Lower lobe of right lung (tissue), 2 donors: Measurements from ENCODE around the gene GRIK4. TPM values are rescaled to one million over a fixed set of nuclear protein-coding genes. Genes with fewer than 3 reads are reported as not detected.
"Not testable (repeated sequence)": the region's sequence is repeated elsewhere in the genome, so short reads cannot be mapped to it uniquely, and the experiment has no call there.

Experiments used
- ATAC-seq, 2 donors: fragments of 200-7000 bp; cut with Tn5 transposase; one replicate each; pipeline ENCODE4 v1.9.1; 2020 to 2022; ENCODE audit warnings: mild to moderate bottlenecking in 2 of 2, moderate library complexity in 2 of 2
- DNase-seq: peaks from one replicate; pipeline ENCODE4 v3.0.0-alpha.2; 2020
- H3K27ac ChIP-seq: fragments of 200-600 bp; one replicate; pipeline ENCODE4 v1.8.0; 2022
- H3K27me3 ChIP-seq: fragments of 200-600 bp; one replicate; pipeline ENCODE4 v1.8.0; 2022; ENCODE audit warnings: low read depth
- H3K36me3 ChIP-seq: fragments of 200-600 bp; one replicate; pipeline ENCODE4 v1.8.0; 2022; ENCODE audit warnings: mild to moderate bottlenecking
- H3K4me1 ChIP-seq: fragments of 200-600 bp; one replicate; pipeline ENCODE4 v1.8.0; 2022
- H3K4me3 ChIP-seq: fragments of 200-600 bp; one replicate; pipeline ENCODE4 v1.8.0; 2022; ENCODE audit warnings: mild to moderate bottlenecking
- H3K9me3 ChIP-seq: fragments of 200-600 bp; one replicate; pipeline ENCODE4 v1.8.0; 2022
- intact Hi-C: fragments of 100-400 bp; cut with DNase I; formaldehyde crosslinking; loops from one replicate; pipeline ENCODE4 v1.11.0; 2022
- total RNA-seq: library from RNA; stranded (reverse); fragmentation: NEBNext Ultra II Directional; extraction: Animal tissue kit (Norgen Biotek cat#: 25700); gene quantifications from one replicate; pipeline ENCODE4 v1.2.1, GENCODE V29; 2021
- TF ChIP-seq, protein P1 (sequence below): fragments of 200-600 bp; IDR thresholded peaks from one replicate; pipeline ENCODE4 v1.8.0; 2022; ENCODE audit warnings: antibody characterized with exemption, mild to moderate bottlenecking
- donor health status: DM: no; HTN: yes; CAD: no; lungs with severe emphysema.

GRIK4 gene
- total RNA-seq, 1 donor from 2014 or later, result 2.2 TPM

DNA sequence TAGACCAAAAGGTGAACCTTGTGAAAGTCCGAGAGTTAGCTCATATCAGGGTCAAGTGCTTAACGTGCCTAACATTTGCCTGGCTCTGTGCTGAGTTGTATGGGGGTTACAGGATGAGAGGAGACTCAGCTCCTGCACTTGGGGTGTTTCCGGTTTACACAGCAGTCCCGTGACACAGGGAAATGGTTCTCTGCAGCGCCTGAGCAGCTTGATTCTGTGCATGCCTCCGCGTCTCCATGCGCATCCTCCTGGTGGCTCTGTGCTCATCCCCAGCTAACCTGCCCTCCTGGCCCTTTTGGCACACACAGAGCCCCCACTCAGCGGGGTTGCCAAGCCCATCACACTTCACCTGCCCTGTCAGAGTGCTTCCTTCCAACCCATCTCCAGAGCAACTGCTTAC is 274.0 kb downstream of the GRIK4 start:
- intact Hi-C loops, result no loop called here

DNA sequence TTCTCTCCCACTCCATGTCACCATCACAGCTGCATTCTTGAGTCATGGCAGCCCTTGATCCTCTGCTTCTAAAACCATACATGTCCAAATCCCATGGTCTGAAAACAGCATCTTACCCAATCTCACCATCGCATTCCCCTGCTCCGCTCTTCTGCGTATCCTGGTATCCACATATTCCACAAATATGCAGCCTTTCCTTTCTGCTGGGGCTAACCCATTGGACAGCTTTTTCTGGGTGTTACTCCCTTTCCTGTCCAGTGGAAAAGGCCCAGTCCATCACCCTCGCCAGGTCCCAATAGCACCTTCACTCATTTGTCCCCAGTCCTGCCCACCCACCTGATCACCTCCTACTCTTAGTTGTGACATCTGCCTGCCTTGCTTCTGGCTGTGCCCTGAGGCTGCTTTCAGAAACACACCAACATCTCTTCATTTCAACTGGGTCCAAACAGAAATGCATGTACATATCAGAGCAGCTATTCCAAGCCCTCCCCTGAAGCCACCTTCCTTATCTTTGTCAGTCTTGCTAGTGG is 274.7 kb downstream of the GRIK4 start:
- Histone ChIP-seq H3K36me3 (no peaks in the 10 kb centered on the region), H3K4me1 (no peaks in the 10 kb centered on the region), H3K27ac (no peak overlapping the region), H3K4me3 (no peak overlapping the region), H3K9me3 (no peaks in the 10 kb centered on the region), H3K27me3 (peaks cover 3% of the 10 kb centered on the region)
- ATAC-seq (no peak), DNase-seq (no peak)
- intact Hi-C loops, result no loop called here
- TF ChIP-seq, protein P1, sequence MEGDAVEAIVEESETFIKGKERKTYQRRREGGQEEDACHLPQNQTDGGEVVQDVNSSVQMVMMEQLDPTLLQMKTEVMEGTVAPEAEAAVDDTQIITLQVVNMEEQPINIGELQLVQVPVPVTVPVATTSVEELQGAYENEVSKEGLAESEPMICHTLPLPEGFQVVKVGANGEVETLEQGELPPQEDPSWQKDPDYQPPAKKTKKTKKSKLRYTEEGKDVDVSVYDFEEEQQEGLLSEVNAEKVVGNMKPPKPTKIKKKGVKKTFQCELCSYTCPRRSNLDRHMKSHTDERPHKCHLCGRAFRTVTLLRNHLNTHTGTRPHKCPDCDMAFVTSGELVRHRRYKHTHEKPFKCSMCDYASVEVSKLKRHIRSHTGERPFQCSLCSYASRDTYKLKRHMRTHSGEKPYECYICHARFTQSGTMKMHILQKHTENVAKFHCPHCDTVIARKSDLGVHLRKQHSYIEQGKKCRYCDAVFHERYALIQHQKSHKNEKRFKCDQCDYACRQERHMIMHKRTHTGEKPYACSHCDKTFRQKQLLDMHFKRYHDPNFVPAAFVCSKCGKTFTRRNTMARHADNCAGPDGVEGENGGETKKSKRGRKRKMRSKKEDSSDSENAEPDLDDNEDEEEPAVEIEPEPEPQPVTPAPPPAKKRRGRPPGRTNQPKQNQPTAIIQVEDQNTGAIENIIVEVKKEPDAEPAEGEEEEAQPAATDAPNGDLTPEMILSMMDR, result no peak

More for the DNA sequence above, 274.0 kb downstream of the GRIK4 start:
- Histone ChIP-seq H3K27me3 (peaks cover 3% of the 10 kb centered on the region), H3K4me1 (no peaks in the 10 kb centered on the region), H3K27ac (no peak overlapping the region), H3K9me3 (no peaks in the 10 kb centered on the region), H3K36me3 (no peaks in the 10 kb centered on the region), H3K4me3 (no peak overlapping the region)
- TF ChIP-seq, protein P1, result no peak
- no peak for ATAC-seq
- no peak for DNase-seq

DNA sequence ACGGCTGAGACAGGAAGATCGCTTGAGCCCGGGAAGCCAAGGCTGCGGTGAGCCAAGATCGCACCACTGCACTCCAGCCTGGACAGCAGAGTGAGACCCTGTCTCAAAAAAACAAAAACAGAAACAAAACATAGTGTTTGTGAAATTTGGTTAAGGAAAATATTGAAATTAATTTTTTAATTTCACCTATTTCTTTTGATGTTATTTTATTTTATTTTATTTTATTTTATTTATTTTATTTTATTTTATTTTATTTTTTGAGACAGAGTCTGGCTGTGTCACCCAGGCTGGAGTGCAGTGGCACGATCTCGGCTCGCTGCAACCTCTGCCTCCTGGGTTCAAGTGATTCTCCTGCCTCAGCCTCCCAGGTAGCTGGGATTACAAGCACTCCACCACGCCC is 275.7 kb downstream of the GRIK4 start:
- ATAC-seq, H3K4me1 ChIP-seq, H3K27ac ChIP-seq, DNase-seq, H3K27me3 ChIP-seq, intact Hi-C loops, H3K9me3 ChIP-seq, H3K4me3 ChIP-seq, H3K36me3 ChIP-seq: not testable (repeated sequence)

DNA sequence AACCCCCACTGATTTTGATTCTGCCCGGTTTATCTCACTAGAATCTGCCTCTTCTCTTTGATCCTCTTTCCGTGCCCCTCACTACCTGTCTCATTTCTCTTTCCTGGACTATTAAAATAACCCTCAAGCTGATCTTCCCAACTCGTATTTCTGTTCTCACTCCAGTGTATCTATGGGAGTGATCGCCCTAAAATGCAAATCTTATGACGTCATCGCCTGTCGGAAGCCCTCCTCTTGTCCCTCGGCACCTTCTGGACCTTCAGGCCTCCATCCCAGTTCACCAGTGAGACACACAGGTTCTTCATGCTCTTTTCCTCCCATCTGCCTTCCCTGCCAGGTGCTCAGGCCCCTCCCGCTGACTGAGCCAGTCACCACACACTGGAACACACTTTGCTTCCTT is 277.8 kb downstream of the GRIK4 start:
- Histone ChIP-seq H3K4me1 (no peaks in the 10 kb centered on the region), H3K27ac (no peak overlapping the region), H3K27me3 (peaks cover 9% of the 10 kb centered on the region), H3K4me3 (no peak overlapping the region), H3K36me3 (no peaks in the 10 kb centered on the region), H3K9me3 (no peaks in the 10 kb centered on the region)
- ATAC-seq (no peak), DNase-seq (no peak)
- intact Hi-C loops, result no loop called here
- TF ChIP-seq, protein P1, result no peak

DNA sequence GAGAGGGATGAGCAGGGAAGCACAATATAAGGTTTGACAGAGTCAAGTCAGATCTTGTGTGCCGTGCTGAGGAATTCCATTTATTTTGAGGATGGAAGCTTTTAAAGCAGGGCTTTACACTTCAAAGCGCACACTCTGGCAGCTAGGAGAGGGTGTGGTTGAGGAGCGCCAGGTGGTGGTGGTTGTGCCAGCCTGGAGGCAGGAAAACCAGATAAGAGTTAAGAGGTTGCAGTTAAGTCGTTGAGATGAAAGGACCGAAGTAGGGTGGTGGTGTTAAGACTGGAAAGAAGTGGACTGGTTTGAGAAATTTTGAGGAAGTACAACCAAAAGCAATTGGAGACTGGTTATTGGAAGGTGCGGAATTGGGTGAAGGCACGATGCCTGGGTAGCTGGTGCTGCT is 280.8 kb downstream of the GRIK4 start:
- no peaks in the 10 kb centered on the region for H3K4me1 ChIP-seq
- H3K9me3 ChIP-seq, result no peaks in the 10 kb centered on the region
- TF ChIP-seq, protein P1, result no peak
- no peak overlapping the region for H3K27ac ChIP-seq
- H3K27me3 ChIP-seq, result peaks cover 7% of the 10 kb centered on the region
- H3K4me3 ChIP-seq, result no peak overlapping the region
- ATAC-seq, result peak in 1 of 2 donors; percentile 30
- no peaks in the 10 kb centered on the region for H3K36me3 ChIP-seq
- no peak for DNase-seq
- intact Hi-C loops, result no loop called here

DNA sequence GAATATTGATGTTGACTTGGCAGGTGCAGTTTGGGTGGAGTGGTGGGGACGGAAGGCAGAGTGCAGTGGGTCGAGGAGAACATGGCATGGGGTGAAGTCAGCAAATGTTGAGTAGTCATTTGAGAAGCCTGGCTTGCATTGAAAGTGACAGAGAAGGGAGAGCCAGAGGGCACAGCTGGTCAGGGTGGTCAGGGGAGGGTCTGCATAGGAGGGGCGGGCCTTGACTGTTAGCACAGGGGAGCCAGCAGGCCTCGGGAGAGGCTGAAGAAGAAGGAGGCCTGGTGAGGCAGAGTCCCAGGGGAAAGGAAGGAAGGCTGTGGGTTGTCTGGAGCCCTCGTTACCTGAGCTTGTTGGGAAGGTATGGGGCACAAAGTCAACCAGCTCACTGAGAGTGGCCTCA is 281.6 kb downstream of the GRIK4 start:
- Histone ChIP-seq H3K27ac (no peak overlapping the region), H3K27me3 (peaks cover 7% of the 10 kb centered on the region), H3K4me1 (no peaks in the 10 kb centered on the region), H3K4me3 (no peak overlapping the region), H3K36me3 (no peaks in the 10 kb centered on the region), H3K9me3 (no peaks in the 10 kb centered on the region)
- ATAC-seq, result no peak
- no peak for DNase-seq
- TF ChIP-seq, protein P1, result no peak
- intact Hi-C loops, result no loop called here
